ENCODE data around the gene SIRT4.
"Not testable (repeated sequence)": the region's sequence is repeated elsewhere in the genome, so short reads cannot be mapped to it uniquely, and the experiment has no call there.

SIRT4 gene, protein sequence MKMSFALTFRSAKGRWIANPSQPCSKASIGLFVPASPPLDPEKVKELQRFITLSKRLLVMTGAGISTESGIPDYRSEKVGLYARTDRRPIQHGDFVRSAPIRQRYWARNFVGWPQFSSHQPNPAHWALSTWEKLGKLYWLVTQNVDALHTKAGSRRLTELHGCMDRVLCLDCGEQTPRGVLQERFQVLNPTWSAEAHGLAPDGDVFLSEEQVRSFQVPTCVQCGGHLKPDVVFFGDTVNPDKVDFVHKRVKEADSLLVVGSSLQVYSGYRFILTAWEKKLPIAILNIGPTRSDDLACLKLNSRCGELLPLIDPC

DNA sequence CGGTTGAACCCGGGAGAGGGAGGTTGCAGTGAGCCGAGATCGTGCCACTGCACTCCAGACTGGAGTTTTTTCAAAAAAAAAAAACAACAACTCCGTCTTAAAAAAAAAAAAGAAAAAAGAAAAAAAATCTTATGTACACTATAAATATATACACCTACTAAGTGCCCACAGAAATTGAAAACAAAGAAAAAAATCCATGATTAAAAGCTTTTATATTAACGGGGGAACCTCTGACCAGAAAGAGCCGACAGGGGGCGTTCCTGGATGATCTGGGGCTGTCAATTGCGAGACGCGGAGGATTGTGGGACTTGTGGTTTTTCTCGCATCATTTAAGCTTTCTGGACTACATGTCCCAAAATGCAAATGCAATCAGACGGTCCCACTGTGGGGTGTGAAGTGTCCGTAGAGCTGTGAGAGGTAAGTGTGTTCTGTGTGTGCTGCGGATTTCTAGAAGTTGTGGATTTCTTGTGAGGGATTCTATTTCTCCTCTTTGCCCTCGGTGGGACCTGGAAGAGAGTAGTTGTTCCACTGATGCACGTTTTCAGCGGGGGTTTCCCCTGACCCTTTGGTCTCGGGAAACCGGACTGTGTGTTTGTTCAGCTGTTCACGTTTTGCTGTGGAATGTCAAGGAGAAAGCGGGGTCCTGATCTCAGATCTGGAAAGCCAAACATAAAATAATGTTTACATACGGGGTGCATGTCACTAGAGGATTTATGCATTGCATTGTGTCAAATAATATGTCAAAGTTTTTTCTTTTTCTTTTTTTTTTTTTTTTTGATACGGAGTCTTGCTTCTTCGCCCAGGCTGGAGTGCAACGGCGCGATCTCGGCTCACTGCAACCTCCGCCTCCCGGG, at the start of gene SIRT4:
SIRT4 (plus strand) TSS at position 360 of the 854 bp plus-strand sequence. CDS start 1,241 bp downstream, outside the sequence.
- DNase-seq (ENCODE audit: low read depth, low spot score): peak; percentile 86

DNA sequence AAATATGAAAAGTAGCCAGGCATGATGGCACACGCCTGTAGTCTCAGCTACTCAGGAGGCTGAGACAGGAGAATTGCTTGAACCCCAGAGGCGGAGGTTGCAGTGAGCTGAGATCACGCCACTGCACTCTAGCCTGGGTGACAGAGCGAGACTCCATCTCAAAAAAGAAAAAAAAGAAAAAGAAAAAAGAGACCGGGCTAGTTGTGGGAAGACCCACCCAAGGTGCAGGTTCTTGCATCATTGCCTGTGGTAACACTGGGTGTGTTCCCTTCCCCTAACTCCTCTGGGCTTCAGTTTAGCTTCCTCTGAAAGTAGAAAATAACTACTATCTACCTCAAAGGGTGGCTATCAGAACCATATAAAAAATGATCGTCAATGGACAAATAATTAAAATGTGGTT, 48.8 kb upstream of the SIRT4 start:
- DNase-seq (ENCODE audit: low read depth, low spot score): not testable (repeated sequence)

DNA sequence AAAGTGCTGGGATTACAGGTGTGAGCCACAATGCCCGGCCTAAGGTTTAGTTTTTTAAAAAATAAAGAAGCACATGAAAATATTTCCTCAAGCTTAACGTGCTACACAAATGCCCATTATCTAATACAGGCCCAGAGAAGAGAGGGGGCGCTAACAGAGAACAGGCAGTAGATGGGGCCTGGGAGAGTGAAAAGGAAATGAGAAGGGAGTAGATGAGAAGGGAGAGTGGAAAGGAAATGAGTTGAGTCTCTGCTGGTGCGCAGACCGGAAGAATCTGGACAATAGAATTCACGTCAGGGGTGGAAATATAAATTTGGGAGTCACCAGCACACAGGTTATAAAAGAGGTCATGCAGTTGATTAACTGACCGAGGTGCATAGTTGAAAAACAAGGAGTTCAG, 47.3 kb upstream of the SIRT4 start:
- no peak for DNase-seq (ENCODE audit: low read depth, low spot score)

DNA sequence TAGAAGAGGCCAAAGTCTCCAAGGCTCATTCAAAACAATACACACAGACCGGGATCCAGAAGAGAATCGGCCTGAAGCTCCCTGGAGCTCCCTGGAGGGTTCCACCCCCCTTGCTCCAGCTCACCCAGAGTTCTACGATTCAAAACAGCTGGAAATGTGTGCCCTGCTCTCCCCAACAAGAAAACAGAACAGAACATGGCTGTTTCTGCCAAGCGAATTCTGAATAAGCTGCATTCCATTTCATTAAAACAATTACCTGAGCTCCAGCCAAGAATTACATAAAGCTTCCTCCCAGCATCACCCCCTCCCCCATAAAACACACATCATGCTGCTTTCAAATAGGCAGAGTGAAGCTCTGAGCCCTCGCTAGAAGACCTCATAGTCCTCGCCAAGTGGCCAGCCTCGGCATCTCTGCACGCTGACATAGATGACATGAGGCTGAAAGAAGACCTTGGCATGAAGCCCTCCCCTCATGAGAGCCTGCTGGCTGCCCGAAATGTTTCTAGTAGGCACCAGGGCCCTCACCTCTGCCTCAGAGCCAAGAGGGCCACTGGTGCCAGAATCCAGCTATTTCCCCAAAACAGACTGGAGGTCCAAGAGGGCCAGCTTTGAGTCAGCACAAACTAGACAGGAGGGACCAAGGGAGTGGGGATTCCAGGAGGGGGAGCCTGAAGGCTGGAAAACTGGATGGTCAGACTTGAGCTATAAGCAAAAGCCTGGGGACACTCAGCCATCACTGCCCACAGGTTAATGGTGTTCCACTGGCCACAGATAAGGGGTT, 44.9 kb upstream of the SIRT4 start:
- DNase-seq (ENCODE audit: low read depth, low spot score): no peak

DNA sequence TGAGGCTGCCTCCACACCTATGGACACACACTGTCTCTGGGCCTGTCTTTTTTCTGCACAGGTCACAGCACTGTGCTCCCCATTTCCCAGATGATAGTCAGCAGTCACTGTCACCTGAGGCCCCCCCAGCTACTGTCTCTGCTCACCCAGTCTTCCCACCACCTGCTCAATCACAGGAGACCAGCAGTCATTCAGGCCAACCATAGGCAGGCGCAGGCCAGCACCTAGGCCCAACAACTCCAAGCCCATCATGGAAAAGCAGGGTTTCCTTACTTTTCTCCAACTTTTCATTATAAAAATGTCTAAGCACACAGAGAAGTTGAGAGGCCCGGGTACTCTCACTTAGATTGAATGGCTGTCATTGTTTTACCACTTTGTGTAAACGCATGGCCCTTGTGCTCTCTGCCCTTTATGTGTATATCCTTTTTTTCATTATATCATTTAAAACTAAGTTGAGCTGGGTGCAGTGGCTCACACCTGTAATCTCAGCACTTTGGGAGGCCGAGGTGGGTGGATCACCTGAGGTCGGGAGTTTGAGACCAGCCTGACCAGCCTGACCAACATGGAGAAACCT, 43.7 kb upstream of the SIRT4 start:
- no peak for DNase-seq (ENCODE audit: low read depth, low spot score)

DNA sequence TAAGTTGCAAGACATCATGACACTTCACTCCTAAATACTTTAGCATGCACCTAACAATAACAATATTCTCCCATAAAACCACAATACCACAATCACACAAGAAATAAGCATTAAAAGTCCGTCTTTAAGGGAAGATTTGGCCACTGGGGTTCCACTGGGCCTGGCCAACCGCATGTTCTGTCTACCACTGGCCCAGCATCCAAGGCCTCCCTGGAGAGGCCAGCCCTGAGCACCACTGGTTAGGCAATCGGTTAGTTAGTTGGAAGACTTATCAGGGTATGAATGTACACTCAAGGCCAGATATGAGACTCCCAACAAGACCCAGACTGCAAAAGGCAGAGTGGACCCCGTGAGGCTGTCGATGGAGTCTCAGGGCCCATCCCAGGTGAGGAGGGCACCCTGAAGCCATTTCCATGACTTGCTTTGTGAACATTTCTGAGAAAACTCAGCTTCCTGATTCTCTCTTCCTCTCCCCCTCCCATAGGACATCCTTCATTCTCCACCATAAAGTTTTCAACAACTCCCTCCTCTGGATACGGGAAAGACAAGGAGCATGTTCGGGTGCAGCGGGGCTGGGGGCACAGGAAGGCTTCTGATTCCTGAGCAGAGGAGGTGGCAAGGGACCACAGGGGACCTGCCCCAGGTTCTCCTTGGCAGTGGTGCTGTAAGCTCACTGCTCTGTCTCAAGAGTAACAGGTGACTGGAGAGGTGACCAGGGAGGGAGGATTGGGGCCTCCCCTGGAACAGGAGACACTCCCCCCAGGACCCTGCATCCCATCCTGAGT, 42.5 kb upstream of the SIRT4 start:
- no peak for DNase-seq (ENCODE audit: low read depth, low spot score)

DNA sequence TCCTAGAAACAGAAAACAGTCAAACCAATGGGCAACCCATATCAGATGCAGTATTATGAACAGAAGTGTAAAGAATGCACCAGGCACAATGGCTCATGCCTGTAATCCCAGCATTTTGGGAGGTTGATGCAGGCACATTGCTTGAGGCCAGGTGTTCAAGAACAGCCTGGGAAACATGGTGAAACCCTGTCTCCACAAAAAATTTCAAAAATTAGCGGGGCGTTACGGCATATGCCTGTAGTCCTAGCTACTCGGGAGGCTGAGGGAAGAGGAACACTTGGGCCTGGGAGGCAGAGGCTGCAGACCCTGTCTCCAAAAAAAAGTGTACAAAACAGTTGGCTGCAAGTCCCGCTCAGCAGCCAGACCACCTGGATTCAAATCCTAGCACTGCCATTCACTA, 41.5 kb upstream of the SIRT4 start:
- DNase-seq (ENCODE audit: low read depth, low spot score): no peak

DNA sequence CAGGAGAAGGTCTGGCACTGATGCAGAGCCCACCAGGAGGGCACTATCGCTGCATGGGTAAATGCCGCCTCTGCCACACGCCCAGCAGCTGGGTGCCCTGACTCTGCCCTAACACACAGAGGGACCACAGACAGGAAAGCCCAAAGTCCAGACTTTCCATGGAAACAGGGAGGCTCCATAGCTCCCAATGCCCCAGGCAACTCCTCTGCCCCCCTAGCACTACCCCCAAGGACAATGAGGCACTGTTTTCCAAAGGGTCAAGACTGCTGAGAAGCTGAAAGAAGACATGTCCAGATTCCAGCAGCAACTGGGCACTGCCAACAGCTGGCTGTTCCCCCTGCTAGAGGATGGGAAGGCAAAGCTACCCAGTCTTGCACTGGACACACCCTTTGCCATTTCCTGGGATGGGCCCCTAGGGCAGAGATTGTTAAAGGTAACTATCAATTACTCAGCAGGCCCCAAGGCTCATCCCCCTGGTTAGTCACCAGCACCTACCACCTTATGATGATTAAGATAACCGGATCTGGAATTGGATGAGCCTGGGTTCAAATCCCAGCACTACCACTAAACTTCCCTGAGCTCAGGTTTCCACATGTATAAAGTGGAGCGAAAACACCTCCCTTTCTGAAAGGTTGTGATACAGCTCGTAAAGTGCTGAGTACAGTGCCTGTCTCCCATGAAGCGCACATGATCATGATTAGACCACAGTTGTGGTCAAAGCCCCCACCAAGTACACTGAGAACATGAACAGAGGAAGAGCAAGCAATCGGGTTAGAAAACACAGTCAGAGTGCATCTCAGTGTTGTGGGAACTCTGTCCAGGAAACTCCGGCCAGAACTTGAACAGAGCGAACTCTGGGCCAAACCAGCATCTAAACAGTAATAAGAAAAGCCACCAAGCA, 39.9 kb upstream of the SIRT4 start:
- no peak for DNase-seq (ENCODE audit: low read depth, low spot score)

DNA sequence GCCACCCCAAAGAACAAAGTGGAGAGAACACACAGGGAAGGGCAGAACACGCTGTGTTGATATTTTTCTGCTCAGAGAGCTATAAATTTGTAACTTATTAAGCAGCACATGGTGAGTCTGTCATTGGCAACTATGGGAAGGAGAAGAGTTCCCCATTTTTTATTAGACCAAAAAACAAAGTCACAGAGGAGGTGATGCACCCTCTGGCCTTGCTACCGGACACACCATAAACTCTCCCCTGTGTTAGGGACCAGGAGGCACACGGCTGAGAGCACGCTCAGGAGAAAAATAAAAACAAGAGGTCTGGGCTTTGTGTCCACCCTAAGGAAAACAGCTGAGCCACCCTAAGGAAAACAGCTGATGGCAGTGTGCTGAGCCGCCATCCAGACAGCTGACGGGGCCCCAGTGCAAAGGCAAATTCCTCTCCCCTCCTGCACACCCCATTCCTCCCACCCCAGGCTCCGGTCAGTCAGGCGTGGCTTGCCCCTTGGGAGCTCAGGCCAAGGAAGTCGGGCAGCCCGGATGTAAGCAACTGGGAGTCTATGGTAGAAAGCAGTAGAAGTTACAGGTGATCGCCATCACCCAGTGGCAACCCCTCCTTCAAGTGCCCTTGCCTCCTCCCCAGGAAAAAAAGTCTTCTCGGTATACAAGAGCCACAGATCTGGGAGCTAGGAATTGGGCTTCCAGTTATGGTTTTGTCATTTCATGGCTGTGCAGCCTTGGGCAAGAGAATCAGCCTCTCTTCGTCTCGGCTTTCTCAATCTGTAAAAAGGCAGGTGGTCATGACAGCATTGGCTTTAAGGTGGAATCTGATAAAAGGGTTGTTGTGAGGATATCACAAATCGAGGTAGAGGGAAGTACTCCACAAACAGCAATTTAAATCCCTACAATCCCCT, 39.0 kb upstream of the SIRT4 start:
- DNase-seq (ENCODE audit: low read depth, low spot score): no peak

DNA sequence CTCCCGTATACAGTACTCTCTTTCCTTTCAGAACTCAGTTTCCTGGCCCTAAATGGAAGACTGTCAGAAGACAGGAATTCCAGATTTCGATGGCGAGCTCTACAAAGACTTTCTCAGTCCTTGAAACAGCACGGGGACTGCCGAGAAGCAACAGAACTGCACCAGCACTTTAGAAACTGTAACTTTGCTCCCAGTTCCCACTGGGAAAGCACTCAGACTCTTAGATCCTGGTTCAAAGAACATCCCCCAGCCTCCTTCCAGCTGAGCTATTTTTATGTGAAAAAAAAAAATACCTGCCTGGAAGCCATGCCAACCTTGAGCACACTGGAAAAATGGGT, 38.4 kb upstream of the SIRT4 start:
- DNase-seq (ENCODE audit: low read depth, low spot score): no peak

DNA sequence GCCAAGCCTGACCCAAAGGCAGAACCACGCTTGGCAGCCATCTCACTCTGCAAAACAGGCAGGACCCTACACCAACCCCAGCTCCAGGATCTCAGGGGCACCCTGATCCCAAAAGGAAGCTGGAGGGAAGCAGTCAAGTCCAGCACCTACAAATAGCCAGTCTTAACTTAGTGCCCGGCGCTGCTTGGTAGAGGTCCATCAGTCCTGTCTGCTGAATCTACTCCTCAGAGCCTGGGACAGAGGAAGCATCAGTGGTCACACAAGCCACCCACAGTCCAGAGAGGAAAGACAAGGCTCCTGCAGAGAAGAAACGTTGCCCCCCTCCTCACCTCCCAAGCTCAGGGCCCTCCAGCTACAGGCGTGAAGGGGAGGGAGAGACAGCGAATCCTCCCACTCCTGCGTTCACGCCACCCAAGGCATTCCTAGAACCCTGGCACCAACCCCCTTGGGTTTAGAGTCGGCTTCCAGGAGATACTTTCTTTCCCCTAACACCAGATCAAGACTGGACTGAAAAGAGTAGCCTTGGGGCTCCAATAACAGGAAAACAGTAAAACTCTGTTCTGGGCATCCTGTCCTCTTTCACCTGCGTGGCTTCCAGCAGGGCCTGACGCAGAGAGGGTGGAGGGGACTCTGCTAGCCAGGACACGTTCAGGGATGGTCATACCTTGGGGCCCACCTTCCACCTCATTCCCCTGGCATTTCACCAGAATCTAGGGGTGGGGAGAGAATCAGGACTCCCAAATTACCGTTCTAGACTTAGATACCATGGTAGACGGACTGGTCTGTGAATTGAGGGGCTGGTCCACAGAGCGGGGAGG, 37.8 kb upstream of the SIRT4 start:
- DNase-seq (ENCODE audit: low read depth, low spot score): no peak

DNA sequence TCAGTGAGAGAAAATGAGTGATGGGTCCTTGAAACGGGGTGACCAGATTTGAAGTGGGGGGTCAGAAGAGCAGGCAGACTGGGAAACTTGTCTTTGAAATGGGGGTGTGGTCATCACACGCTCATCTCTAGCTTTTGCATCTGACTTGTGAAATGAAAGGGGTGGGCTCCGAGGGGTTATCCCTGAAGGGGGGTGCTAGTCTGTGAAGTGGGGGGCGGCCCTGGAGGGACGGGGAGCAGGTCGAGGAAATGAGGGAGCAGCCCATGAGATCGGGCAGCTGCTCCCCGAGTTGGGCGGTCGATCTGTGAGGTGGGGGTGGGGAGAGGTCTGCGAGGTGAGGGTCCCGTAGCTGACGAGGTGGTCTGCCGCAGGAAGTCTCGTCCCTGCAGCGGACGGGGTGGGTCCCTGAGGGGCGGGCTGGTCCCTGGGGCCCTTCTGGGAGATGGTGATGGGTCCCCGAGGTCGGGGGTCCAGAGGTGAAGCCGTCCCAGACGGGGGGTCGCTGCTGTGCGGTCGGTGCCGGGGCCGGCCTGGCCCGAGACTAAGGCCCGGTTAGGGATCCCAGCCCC, 37.1 kb upstream of the SIRT4 start:
- no peak for DNase-seq (ENCODE audit: low read depth, low spot score)

DNA sequence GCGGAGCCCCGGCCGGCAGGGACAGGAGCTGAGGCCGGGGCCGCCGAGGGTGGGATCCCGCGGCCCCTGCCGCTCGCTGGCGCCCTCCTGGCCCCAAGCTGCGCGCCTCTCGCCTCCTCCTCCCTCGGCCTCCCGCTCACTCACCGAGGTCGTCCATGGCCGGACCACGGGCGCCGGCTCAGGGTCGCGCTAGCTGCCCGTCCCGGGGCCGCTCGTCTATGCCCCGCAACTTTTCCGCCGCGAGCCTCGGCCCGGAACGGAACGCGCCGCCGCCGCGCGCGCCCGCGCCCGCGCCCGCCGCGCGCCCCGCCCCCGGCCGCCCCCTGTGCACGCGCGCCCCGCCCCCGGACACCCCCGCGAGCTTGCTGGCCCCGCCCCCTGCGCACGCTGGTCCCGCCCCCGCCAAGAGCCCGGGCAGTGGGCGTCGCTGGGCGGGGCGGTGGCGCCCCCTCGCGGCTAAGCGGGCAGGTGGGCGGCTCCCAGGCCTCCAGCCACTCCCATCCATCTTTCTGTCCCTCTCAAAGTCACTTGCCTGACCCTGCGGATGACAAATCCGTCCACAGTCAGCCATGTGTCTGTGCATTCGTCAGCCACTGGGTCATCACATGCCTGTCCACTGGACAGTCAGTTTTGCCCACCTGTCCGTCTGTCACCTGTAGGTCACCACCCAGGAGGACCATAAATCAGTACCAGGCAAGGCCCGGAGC, 36.5 kb upstream of the SIRT4 start, which contains the start of gene PXN:
PXN (minus strand) TSS at position 258 of the 707 bp plus-strand sequence; CDS start at position 157, 101 bp downstream.
- DNase-seq (ENCODE audit: low read depth, low spot score): no peak

DNA sequence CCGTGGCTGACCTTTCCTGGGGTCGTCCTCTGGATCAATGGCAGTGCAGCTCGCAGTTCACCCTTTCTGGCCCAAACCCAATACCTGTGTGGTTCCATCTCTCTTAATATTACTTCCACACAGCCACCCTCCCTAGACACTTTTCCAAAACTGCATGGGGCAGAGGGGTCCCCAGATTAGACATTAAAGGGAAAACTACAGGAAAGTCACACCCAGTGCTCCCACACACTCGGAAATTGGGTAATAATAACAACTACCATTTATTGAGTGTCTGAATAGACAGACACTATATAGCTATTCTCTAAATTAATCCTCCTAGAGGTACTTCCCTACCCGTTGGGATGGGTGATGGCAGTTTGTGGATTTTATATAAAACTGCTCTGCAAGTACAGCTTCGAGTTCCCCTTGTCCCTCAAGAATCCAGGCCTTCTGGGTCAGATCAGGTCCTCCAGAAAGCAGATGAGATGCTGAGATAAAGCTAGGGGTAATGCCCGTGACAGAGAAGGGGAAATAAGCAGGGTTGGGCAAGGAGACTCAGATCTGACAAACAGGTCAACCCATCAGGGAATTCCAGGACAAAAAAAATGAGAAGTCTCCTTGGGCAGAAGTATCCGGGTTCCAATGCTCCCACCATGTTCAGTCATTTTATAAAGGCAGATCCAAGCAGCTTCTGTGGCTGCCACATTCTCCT, 35.8 kb upstream of the SIRT4 start:
- DNase-seq (ENCODE audit: low read depth, low spot score): no peak

DNA sequence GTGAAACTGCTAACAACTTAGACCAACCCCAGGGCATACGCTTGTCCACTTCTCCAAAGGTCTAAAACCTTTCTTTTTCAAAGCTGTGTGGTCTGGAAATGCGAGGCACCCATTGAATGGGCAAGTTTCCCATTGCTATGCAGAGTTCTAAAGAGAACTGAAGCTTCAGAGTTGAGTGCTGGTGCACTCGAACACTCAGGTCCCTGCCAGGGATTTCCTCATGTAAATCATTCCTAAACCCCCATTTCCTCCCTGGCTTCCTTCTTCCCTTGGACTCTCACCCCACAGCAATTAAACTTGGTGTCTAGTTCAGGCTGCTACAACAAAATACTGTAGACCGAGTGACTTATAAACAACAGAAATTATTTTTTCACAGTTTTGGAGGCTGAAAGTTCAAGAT, 34.4 kb upstream of the SIRT4 start:
- no peak for DNase-seq (ENCODE audit: low read depth, low spot score)

DNA sequence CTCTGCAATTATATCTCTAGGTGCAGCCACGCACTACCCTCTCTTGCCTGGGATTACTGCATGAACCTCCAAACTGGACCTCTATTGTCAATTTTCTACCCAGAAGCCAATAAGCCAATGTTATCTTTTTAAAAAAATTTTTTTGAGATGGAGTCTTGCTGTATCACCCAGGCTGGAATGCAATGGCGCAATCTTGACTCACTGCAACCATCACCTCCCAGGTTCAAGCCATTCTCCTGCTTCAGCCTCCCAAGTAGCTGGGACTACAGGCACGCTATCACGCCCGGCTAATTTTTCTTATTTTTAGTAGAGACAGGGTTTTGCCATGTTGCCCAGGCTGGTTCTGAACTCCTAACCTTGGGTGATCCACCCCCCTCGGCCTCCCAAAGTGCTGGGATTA, 25.4 kb upstream of the SIRT4 start:
- no peak for DNase-seq (ENCODE audit: low read depth, low spot score)
